ENCODE measurements around the gene GABBR2. TPM values are rescaled to one million over a fixed set of nuclear protein-coding genes. Genes with fewer than 3 reads are reported as not detected.

The GABBR2 gene
- total and polyA plus RNA-seq, 9 of the 15 experiments (the other 6 are each of a cell fraction or from before 2014, with no cell fraction given) = 0.15 to 1.9 (median 0.32) TPM

GRCh38 chr9:98575379-98576346, 133.1 kb downstream of the GABBR2 start (continued):
- TF ChIP-seq RBM17 (IDR thresholded peaks at IDR 0.05; ENCODE audit: borderline replicate concordance, low read depth, low read length) (no peak), MAFG (tag; conservative IDR thresholded peaks at IDR 0.05) (peak; percentile 99), ZKSCAN3 (CRISPR knock-in tag; IDR thresholded peaks at IDR 0.05) (no peak), CREB1 (IDR thresholded peaks at IDR 0.05) (no peak), CREB1 (CRISPR knock-in tag; IDR thresholded peaks at IDR 0.05) (peak; percentile 22; the same call in 1 of the 2 replicates), ELK1 (CRISPR knock-in tag; IDR thresholded peaks at IDR 0.05) (no peak), UBTF (IDR thresholded peaks at IDR 0.05; ENCODE audit: borderline replicate concordance in 1 of 2, low read depth in 2 of 2, low read length in 2 of 2) (no peak), PBX2 (CRISPR knock-in tag; IDR thresholded peaks at IDR 0.05; ENCODE audit: low read depth) (no peak), PBX2 (tag; conservative IDR thresholded peaks at IDR 0.05; ENCODE audit: low read depth) (no peak), BRD4 (IDR thresholded peaks at IDR 0.05) (no peak), L3MBTL2 (IDR thresholded peaks at IDR 0.05) (peak; percentile 99), TSHZ1 (CRISPR knock-in tag; IDR thresholded peaks at IDR 0.05) (no peak), ARNT (IDR thresholded peaks at IDR 0.05) (no peak), BMI1 (IDR thresholded peaks at IDR 0.05; ENCODE audit: low read length) (no peak), GABPB1 (CRISPR knock-in tag; IDR thresholded peaks at IDR 0.05) (peak; percentile 78), CREM (IDR thresholded peaks at IDR 0.05; ENCODE audit: low read depth) (peak; percentile 76), NR1H2 (CRISPR knock-in tag; IDR thresholded peaks at IDR 0.05) (0 out of 2 replicates have a peak, but pooled peaks have one; percentile 36), ZNF197 (CRISPR knock-in tag; IDR thresholded peaks at IDR 0.05; ENCODE audit: low read depth) (no peak), TAF7 (tag; IDR thresholded peaks at IDR 0.05) (0 out of 2 replicates have a peak, but pooled peaks have one; percentile 23)

All from K562 (cell line).